Duodenal mucosa (tissue), 2 donors: ENCODE measurements around the gene OTOP2.
A peak's percentile ranks its signal among the peaks of the same experiment; 100 is the strongest.

ENCODE experiments used
- H3K27ac ChIP-seq: one replicate; pipeline ENCODE4 v1.7.0; 2013; ENCODE audit warnings: low read depth, low read length
- H3K27me3 ChIP-seq, 2 donors: one replicate each; pipeline ENCODE4 v1.7.0; 2013; ENCODE audit warnings: low read length in 2 of 2, control low read depth in 1 of 2; ENCODE audit not compliant: insufficient read depth in 2 of 2, control insufficient read depth in 1 of 2
- H3K36me3 ChIP-seq, 2 donors: one replicate each; pipeline ENCODE4 v1.7.0; 2013; ENCODE audit warnings: low read length in 2 of 2, control low read depth in 1 of 2; ENCODE audit not compliant: insufficient read depth in 2 of 2, control insufficient read depth in 1 of 2
- H3K4me1 ChIP-seq, 2 donors: one replicate each; pipeline ENCODE4 v1.7.0; 2013; ENCODE audit warnings: low read length in 2 of 2, control low read depth in 1 of 2; ENCODE audit not compliant: insufficient read depth in 2 of 2, control insufficient read depth in 1 of 2
- H3K4me3 ChIP-seq, 2 donors: one replicate each; pipeline ENCODE4 v1.7.0; 2013; ENCODE audit warnings: low read length in 2 of 2, low read depth in 1 of 2
- H3K9ac ChIP-seq, 2 donors: one replicate each; pipeline ENCODE4 v1.7.0; 2013; ENCODE audit warnings: low read length in 2 of 2, low read depth in 1 of 2
- H3K9me3 ChIP-seq, 2 donors: one replicate each; pipeline ENCODE4 v1.7.0; 2013; ENCODE audit warnings: low read length in 2 of 2, control low read depth in 1 of 2; ENCODE audit not compliant: control insufficient read depth in 1 of 2

Gene OTOP2

GRCh38 chr17:74883241-74883745 lies 40.8 kb upstream of the OTOP2 start:
- Histone ChIP-seq H3K27me3 (peaks cover under 1 to 4% of the 10 kb centered on the region in 2 donors), H3K4me1 (peaks cover 3 to 5% of the 10 kb centered on the region in 2 donors), H3K4me3 (no peak overlapping the region), H3K36me3 (no peaks in the 10 kb centered on the region), H3K9me3 (no peaks in the 10 kb centered on the region), H3K9ac (no peak overlapping the region), H3K27ac (no peak overlapping the region)

- Histone ChIP-seq H3K36me3 (no peaks in the 10 kb centered on the region), H3K27ac (no peak overlapping the region), H3K9me3 (no peaks in the 10 kb centered on the region), H3K4me1 (no peaks in the 10 kb centered on the region), H3K27me3 (peaks cover 11 to 23% of the 10 kb centered on the region in 2 donors), H3K9ac (no peak overlapping the region), H3K4me3 (no peak overlapping the region)
Measured at GRCh38 chr17:74888469-74888868, 35.6 kb upstream of the OTOP2 start.

GRCh38 chr17:74890554-74890953 lies 33.5 kb upstream of the OTOP2 start:
- Histone ChIP-seq H3K27me3 (peaks cover 18 to 32% of the 10 kb centered on the region in 2 donors), H3K9ac (no peak overlapping the region), H3K4me1 (no peaks in the 10 kb centered on the region), H3K27ac (no peak overlapping the region), H3K4me3 (no peak overlapping the region), H3K9me3 (no peaks in the 10 kb centered on the region), H3K36me3 (no peaks in the 10 kb centered on the region)

- Histone ChIP-seq H3K27me3 (peaks cover 29 to 43% of the 10 kb centered on the region in 2 donors), H3K9ac (no peak overlapping the region)
Measured at GRCh38 chr17:74892013-74892841, 31.8 kb upstream of the OTOP2 start.

GRCh38 chr17:74892974-74893911 lies 30.8 kb upstream of the OTOP2 start, which contains the start of gene FADS6:
Gene FADS6 (minus strand): TSS chr17:74893633. CDS start chr17:74893595, 38 bp downstream.
- no peak within 1 kb of the TSS for H3K27ac ChIP-seq

More at GRCh38 chr17:74892013-74892841, 31.8 kb upstream of the OTOP2 start:
- no peaks in the 10 kb centered on the region for H3K36me3 ChIP-seq
- H3K9me3 ChIP-seq: no peaks in the 10 kb centered on the region
- peak overlapping the region in 1 of 2 donors; percentile 45 for H3K4me3 ChIP-seq
- no peak overlapping the region for H3K27ac ChIP-seq
- H3K4me1 ChIP-seq: no peaks in the 10 kb centered on the region

GRCh38 chr17:74893936-74894671 lies 30.0 kb upstream of the OTOP2 start:
- Histone ChIP-seq H3K9ac (no peak overlapping the region), H3K4me3 (no peak overlapping the region), H3K27ac (no peak overlapping the region), H3K4me1 (no peaks in the 10 kb centered on the region), H3K36me3 (no peaks in the 10 kb centered on the region), H3K27me3 (peaks cover 29 to 36% of the 10 kb centered on the region in 2 donors), H3K9me3 (no peaks in the 10 kb centered on the region)

More at GRCh38 chr17:74892974-74893911, 30.8 kb upstream of the OTOP2 start, which contains the start of gene FADS6:
- Histone ChIP-seq H3K4me1 (no peaks in the 10 kb centered on the region), H3K4me3 (peak within 1 kb of the TSS; percentile 47 to 63), H3K9ac (no peak within 1 kb of the TSS), H3K36me3 (no peaks in the 10 kb centered on the region), H3K27me3 (peaks cover 29 to 42% of the 10 kb centered on the region in 2 donors), H3K9me3 (no peaks in the 10 kb centered on the region)

GRCh38 chr17:74898376-74898946 lies 25.6 kb upstream of the OTOP2 start:
- H3K4me1 ChIP-seq: no peaks in the 10 kb centered on the region
- no peak overlapping the region for H3K9ac ChIP-seq
- no peak overlapping the region for H3K4me3 ChIP-seq
- H3K27me3 ChIP-seq: peaks cover 23 to 25% of the 10 kb centered on the region in 2 donors
- H3K27ac ChIP-seq: no peak overlapping the region
- H3K36me3 ChIP-seq: no peaks in the 10 kb centered on the region
- no peaks in the 10 kb centered on the region for H3K9me3 ChIP-seq

GRCh38 chr17:74900208-74900607 lies 23.9 kb upstream of the OTOP2 start:
- H3K27ac ChIP-seq: no peak overlapping the region
- peaks cover 22 to 31% of the 10 kb centered on the region in 2 donors for H3K27me3 ChIP-seq
- no peaks in the 10 kb centered on the region for H3K9me3 ChIP-seq
- H3K9ac ChIP-seq: no peak overlapping the region
- H3K4me3 ChIP-seq: no peak overlapping the region
- no peaks in the 10 kb centered on the region for H3K36me3 ChIP-seq
- H3K4me1 ChIP-seq: no peaks in the 10 kb centered on the region

GRCh38 chr17:74901353-74902135 lies 22.5 kb upstream of the OTOP2 start:
- Histone ChIP-seq H3K4me1 (no peaks in the 10 kb centered on the region), H3K9ac (no peak overlapping the region), H3K27ac (no peak overlapping the region), H3K9me3 (no peaks in the 10 kb centered on the region), H3K27me3 (peaks cover 14 to 24% of the 10 kb centered on the region in 2 donors), H3K36me3 (no peaks in the 10 kb centered on the region), H3K4me3 (no peak overlapping the region)
